Stimulated activated naive CD8-positive, alpha-beta T cell treated with anti-CD3 and anti-CD28 coated beads, Interleukin-15, Interleukin-2, amounts not matched to agents 100 ng/mL and 50 ng/mL, for 24 hours (primary cell): ENCODE data around the gene S100A9.

ENCODE experiments used
- H3K27ac Mint-ChIP-seq: one replicate; pipeline ENCODE4 v1.8.0; 2021; ENCODE audit warnings: mild to moderate bottlenecking, mixed read lengths
- H3K27me3 Mint-ChIP-seq: one replicate; pipeline ENCODE4 v1.8.0; 2021; ENCODE audit warnings: mixed read lengths
- H3K36me3 Mint-ChIP-seq: one replicate; pipeline ENCODE4 v1.8.0; 2021; ENCODE audit warnings: low read depth, mixed read lengths
- H3K4me1 Mint-ChIP-seq: one replicate; pipeline ENCODE4 v1.8.0; 2021; ENCODE audit warnings: low read depth, mixed read lengths
- H3K4me3 Mint-ChIP-seq: one replicate; pipeline ENCODE4 v1.8.0; 2021; ENCODE audit warnings: mild to moderate bottlenecking, mixed read lengths
- H3K9me3 Mint-ChIP-seq: one replicate; pipeline ENCODE4 v1.8.0; 2021; ENCODE audit warnings: mixed read lengths

Gene S100A9

GRCh38 chr1:153363641-153364040 lies 6.0 kb downstream of the S100A9 start:
- Mint-ChIP-seq H3K4me3 (no peak overlapping the region), H3K4me1 (no peaks in the 10 kb centered on the region), H3K27me3 (no peaks in the 10 kb centered on the region), H3K9me3 (no peaks in the 10 kb centered on the region), H3K36me3 (no peaks in the 10 kb centered on the region), H3K27ac (no peak overlapping the region)

GRCh38 chr1:153364156-153364555 lies 6.5 kb downstream of the S100A9 start:
- no peak overlapping the region for H3K27ac Mint-ChIP-seq
- H3K36me3 Mint-ChIP-seq = no peaks in the 10 kb centered on the region
- H3K9me3 Mint-ChIP-seq = no peaks in the 10 kb centered on the region
- H3K4me3 Mint-ChIP-seq = no peak overlapping the region
- H3K4me1 Mint-ChIP-seq = no peaks in the 10 kb centered on the region
- no peaks in the 10 kb centered on the region for H3K27me3 Mint-ChIP-seq

GRCh38 chr1:153364766-153365666 lies 7.4 kb downstream of the S100A9 start:
- no peaks in the 10 kb centered on the region for H3K9me3 Mint-ChIP-seq
- H3K36me3 Mint-ChIP-seq = no peaks in the 10 kb centered on the region
- H3K4me1 Mint-ChIP-seq = no peaks in the 10 kb centered on the region
- no peak overlapping the region for H3K27ac Mint-ChIP-seq
- H3K27me3 Mint-ChIP-seq = no peaks in the 10 kb centered on the region
- H3K4me3 Mint-ChIP-seq = no peak overlapping the region

DNA sequence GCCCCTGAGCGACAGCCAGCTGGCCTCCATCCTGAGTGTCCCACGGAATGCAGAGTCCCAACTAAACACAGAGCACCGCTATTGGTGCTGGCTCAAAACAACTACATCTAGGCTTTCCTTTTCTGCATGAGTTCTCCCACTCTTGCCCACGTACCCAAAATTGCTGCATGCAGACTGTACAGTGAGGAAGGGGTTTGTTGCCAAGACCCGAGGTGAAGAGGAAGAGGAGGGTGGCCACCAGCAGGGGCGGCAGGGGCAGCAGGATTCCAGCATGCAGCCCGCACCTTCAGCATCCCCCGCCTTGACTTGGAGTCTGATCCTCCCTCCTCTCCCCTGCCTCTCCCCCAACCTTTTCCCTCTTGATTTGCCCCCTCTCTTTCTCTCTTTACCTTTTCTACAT lies 8.0 kb downstream of the S100A9 start:
- no peak overlapping the region for H3K4me3 Mint-ChIP-seq
- no peaks in the 10 kb centered on the region for H3K27me3 Mint-ChIP-seq
- no peak overlapping the region for H3K27ac Mint-ChIP-seq
- H3K9me3 Mint-ChIP-seq = no peaks in the 10 kb centered on the region
- H3K4me1 Mint-ChIP-seq = no peaks in the 10 kb centered on the region
- no peaks in the 10 kb centered on the region for H3K36me3 Mint-ChIP-seq

- Mint-ChIP-seq H3K36me3 (no peaks in the 10 kb centered on the region), H3K4me1 (no peaks in the 10 kb centered on the region), H3K27ac (no peak overlapping the region), H3K4me3 (no peak overlapping the region), H3K9me3 (no peaks in the 10 kb centered on the region), H3K27me3 (no peaks in the 10 kb centered on the region)
Measured at GRCh38 chr1:153366261-153366660, 8.6 kb downstream of the S100A9 start.

DNA sequence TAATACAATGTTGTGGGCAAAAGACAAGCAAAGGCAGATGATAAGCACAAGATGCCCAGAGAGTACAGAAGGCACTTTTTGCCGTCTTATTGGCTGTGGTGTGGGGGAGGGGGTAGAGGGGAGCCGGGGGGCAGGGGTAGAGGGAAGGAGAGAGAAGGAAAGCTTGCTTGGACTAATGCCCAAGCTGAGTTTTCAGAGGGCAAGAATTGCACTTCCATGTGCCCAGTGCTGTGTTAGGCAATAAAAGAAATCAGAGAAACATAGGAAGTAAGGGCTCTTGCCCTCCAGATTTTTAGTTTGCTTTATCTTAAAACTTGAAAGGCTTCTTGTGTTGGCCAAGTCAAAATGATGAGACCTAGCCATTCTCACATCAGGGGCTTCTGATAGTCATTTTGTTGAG lies 9.4 kb downstream of the S100A9 start:
- H3K27ac Mint-ChIP-seq = no peak overlapping the region
- H3K4me3 Mint-ChIP-seq = no peak overlapping the region
- H3K36me3 Mint-ChIP-seq = no peaks in the 10 kb centered on the region
- no peaks in the 10 kb centered on the region for H3K4me1 Mint-ChIP-seq
- no peaks in the 10 kb centered on the region for H3K9me3 Mint-ChIP-seq
- H3K27me3 Mint-ChIP-seq = peaks cover 5% of the 10 kb centered on the region

DNA sequence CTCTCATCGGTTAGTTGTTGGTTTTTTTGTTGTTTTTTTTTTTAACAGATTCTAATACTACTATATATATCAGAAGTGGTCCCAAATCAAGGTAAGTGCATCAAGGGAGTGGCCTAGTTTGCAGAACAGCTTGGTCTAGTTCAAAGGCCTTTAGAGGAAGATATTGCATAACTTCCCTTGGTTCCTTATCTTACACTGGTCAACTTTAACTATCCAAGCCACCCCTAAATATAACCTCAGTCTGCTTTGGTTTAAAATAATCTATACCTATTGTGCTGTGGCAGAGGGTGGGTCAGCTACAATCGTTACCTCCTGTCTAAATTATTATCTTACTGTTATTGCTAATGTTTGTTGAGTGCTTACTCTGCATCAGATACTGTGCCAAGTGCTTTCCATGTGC lies 10.8 kb downstream of the S100A9 start:
- H3K9me3 Mint-ChIP-seq = no peaks in the 10 kb centered on the region
- peaks cover 5% of the 10 kb centered on the region for H3K27me3 Mint-ChIP-seq
- no peaks in the 10 kb centered on the region for H3K4me1 Mint-ChIP-seq
- H3K36me3 Mint-ChIP-seq = no peaks in the 10 kb centered on the region
- no peak overlapping the region for H3K4me3 Mint-ChIP-seq
- H3K27ac Mint-ChIP-seq = no peak overlapping the region

DNA sequence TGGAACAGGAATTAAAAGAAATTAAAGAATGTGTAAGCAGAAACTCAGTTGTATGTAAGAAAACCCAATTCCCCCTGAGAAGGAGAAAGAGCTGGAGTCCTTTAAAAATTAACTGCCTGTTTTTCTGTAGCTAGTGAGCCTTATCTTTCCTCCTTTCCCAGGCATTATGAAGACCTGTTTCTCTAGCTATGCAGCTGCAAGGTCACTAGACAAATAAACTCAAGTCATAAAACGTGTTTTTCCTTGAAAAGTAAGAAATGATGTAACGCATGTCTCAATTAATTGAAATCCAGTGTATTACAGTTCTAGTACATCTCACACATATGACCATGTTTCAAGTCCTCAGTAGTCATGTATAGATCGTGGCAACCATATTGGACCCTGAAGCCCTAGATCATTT lies 12.5 kb downstream of the S100A9 start:
- H3K27ac Mint-ChIP-seq = no peak overlapping the region
- no peaks in the 10 kb centered on the region for H3K9me3 Mint-ChIP-seq
- no peaks in the 10 kb centered on the region for H3K4me1 Mint-ChIP-seq
- peaks cover 5% of the 10 kb centered on the region for H3K27me3 Mint-ChIP-seq
- H3K36me3 Mint-ChIP-seq = no peaks in the 10 kb centered on the region
- H3K4me3 Mint-ChIP-seq = no peak overlapping the region

GRCh38 chr1:153371231-153371630 lies 13.6 kb downstream of the S100A9 start:
- Mint-ChIP-seq H3K4me3 (no peak overlapping the region), H3K36me3 (no peaks in the 10 kb centered on the region), H3K4me1 (no peaks in the 10 kb centered on the region), H3K9me3 (no peaks in the 10 kb centered on the region), H3K27ac (no peak overlapping the region), H3K27me3 (peaks cover 14% of the 10 kb centered on the region)

- no peaks in the 10 kb centered on the region for H3K9me3 Mint-ChIP-seq
- no peak overlapping the region for H3K27ac Mint-ChIP-seq
- no peaks in the 10 kb centered on the region for H3K36me3 Mint-ChIP-seq
- H3K27me3 Mint-ChIP-seq = peaks cover 25% of the 10 kb centered on the region
- no peaks in the 10 kb centered on the region for H3K4me1 Mint-ChIP-seq
- H3K4me3 Mint-ChIP-seq = no peak overlapping the region
Measured at GRCh38 chr1:153372571-153372970, 14.9 kb downstream of the S100A9 start.

- Mint-ChIP-seq H3K27me3 (peaks cover 34% of the 10 kb centered on the region), H3K27ac (no peak overlapping the region), H3K4me3 (no peak overlapping the region), H3K4me1 (no peaks in the 10 kb centered on the region), H3K9me3 (no peaks in the 10 kb centered on the region), H3K36me3 (no peaks in the 10 kb centered on the region)
Measured at GRCh38 chr1:153374071-153374470, 16.4 kb downstream of the S100A9 start.

GRCh38 chr1:153375511-153375910 lies 17.9 kb downstream of the S100A9 start, which contains the start of gene S100A12:
S100A12 (minus strand) TSS chr1:153375621; CDS start chr1:153374592, 1,029 bp downstream.
- Mint-ChIP-seq H3K9me3 (no peaks in the 10 kb centered on the region), H3K4me1 (no peaks in the 10 kb centered on the region), H3K27me3 (peaks cover 34% of the 10 kb centered on the region), H3K4me3 (no peak within 1 kb of the TSS), H3K36me3 (no peaks in the 10 kb centered on the region), H3K27ac (no peak within 1 kb of the TSS)

DNA sequence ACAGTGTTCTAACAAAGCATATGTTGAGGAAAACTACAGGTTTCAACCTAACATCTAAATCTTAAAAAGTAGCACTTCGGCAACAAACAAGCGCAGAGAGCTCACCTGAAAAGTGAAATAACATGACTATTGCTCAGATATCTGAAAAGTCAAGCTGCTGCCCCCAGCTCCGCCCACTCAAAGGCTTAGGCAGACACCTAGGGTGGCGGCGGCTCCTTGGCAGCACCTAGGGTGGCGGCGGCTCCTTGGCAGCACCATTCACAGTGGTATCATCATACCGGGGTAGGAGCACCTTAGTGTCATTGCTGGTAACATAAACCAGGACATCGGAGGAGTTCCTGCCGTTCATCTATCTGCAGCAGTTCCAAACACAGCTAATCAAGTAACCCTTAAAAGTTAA lies 21.9 kb downstream of the S100A9 start:
- Mint-ChIP-seq H3K27me3 (peaks cover 47% of the 10 kb centered on the region), H3K4me3 (no peak overlapping the region), H3K36me3 (no peaks in the 10 kb centered on the region), H3K27ac (no peak overlapping the region), H3K9me3 (peaks cover 13% of the 10 kb centered on the region), H3K4me1 (no peaks in the 10 kb centered on the region)

DNA sequence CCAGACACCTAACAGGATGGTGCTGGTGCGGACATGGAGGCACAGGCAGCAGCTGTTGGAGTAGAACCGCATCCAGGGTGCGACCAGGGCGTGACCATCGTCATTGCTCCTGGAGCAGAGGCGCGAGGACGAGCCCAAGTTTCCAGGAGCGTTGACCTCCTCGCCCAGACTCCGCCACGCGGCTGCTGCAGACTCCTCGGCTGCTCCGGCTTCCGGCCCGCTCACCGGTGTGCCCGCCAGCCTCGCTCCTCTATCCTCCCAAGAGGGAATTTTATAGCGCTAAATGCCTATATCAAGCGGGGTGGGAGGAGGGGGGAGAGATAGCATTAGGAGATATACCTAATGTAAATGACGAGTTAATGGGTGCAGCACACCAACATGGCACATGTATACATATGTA lies 23.1 kb downstream of the S100A9 start:
- H3K9me3 Mint-ChIP-seq = peaks cover 13% of the 10 kb centered on the region
- H3K36me3 Mint-ChIP-seq = no peaks in the 10 kb centered on the region
- no peak overlapping the region for H3K27ac Mint-ChIP-seq
- H3K4me1 Mint-ChIP-seq = no peaks in the 10 kb centered on the region
- H3K27me3 Mint-ChIP-seq = peaks cover 41% of the 10 kb centered on the region
- H3K4me3 Mint-ChIP-seq = no peak overlapping the region

DNA sequence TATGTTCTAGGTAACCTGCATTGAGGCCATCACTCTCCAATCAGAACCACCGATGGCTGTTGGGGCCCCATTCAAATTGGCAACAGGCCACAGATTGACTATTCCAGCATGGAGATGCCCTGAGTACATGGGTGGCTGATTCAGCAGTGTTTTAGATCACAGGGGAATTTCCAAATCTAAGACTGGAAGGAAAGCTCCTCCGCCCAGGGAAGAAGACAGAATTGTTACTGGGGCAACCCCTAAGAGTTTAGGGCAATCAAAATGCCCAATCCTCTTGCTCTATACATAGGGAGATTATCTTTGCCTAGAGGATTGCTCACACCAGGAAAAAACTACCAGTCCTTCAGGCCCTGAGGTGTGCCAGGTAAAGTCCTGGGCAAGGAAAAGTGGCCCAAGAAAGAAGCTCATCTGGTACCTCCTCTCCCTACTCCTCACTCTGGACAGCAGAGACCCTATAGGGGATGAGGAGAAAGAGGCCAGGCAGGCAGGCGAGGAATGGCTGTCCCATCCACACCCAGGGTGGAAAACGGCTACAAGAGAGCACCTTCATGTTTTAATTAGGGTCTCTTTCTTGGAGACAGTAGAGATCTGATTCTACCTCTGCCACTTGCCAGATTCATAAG lies 27.4 kb downstream of the S100A9 start:
- Mint-ChIP-seq H3K4me3 (no peak overlapping the region), H3K27me3 (peaks cover 25% of the 10 kb centered on the region), H3K27ac (no peak overlapping the region), H3K9me3 (peaks cover 13% of the 10 kb centered on the region), H3K36me3 (no peaks in the 10 kb centered on the region), H3K4me1 (no peaks in the 10 kb centered on the region)
